ENCODE data around the gene CAMTA1.

GRCh38 chr1:7482077-7482476 is 696.8 kb downstream of the CAMTA1 start:
- TF ChIP-seq CTCF (IDR thresholded peaks at IDR 0.05) (no peak), EZH2 (IDR thresholded peaks at IDR 0.05) (no peak), EZH2phosphoT487 (IDR thresholded peaks at IDR 0.05) (no peak)

Measured in neural progenitor cell (in vitro differentiated cells).